ENCODE results near the gene TTC39C.
A peak's percentile ranks its signal among the peaks of the same experiment; 100 is the strongest.
"Not testable (repeated sequence)": the region's sequence is repeated elsewhere in the genome, so short reads cannot be mapped to it uniquely, and the experiment has no call there.

The TTC39C gene

DNA sequence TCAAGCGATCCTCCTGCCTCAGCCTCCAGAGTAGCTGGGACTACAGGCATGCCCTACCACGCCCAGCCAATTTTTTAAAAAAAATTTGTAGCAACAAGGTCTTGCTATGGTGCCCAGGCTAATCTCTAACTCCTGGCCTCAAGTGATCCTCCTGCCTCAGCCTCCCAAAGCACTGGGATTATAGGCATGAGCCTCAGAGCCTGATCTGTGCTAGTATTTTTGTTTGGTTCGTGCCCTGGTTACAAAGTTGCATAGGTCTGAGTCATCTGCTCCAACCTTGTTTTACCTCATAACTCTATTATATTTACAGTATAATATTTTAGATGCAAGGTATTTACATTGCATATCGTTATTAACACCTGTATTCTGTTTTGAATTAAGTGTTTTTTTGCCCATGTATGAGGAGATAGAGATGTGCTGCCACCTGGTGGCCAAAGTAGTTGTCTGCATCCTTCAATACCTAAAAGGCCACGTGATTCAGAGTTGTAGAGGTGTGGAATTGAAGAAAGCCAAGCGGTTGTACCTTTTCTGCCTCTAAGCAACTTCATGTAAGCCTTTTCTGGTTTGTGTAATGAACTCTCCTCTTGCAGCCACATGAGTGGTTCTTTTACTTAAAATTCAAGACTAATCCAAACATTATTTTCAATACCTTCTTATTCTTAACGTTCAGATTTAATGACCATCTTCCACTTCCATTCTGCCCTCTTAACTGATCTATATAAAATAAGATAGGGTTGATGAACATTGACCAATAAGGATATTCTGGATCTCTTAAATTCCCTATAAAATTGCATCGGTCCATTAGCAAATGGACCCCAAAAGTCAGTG, 104.4 kb downstream of the TTC39C start:
- DNase-seq (ENCODE audit: low read depth, low spot score): peak; percentile 31
- no peak overlapping the region for H3K27ac ChIP-seq

- no peak for DNase-seq (ENCODE audit: low read depth, low spot score)
- no peak overlapping the region for H3K27ac ChIP-seq
Measured at GRCh38 chr18:24120676-24121075, 106.1 kb downstream of the TTC39C start.

DNA sequence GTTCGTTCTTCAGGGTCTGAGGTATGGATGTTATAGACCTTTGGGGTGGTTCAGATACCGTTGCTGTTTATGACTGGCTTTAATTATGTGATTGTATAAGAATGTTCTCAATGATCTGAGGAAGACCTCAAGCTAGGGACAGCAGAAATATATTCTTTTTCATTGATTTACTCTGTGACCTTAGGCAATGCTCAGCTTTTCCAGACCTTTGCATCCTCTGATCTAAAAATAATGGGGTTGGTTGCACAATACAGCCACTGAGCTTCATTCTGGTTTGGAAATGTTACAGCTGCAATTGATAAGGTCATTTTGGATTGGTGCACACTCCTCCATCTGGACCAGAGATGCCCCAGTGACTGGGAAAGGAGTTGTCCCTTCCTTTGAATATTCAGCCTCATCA, 107.1 kb downstream of the TTC39C start:
- DNase-seq (ENCODE audit: low read depth, low spot score): no peak
- no peak overlapping the region for H3K27ac ChIP-seq

- DNase-seq (ENCODE audit: low read depth, low spot score): no peak
- H3K27ac ChIP-seq: no peak overlapping the region
Measured at GRCh38 chr18:24126155-24126961, 111.8 kb downstream of the TTC39C start.

DNA sequence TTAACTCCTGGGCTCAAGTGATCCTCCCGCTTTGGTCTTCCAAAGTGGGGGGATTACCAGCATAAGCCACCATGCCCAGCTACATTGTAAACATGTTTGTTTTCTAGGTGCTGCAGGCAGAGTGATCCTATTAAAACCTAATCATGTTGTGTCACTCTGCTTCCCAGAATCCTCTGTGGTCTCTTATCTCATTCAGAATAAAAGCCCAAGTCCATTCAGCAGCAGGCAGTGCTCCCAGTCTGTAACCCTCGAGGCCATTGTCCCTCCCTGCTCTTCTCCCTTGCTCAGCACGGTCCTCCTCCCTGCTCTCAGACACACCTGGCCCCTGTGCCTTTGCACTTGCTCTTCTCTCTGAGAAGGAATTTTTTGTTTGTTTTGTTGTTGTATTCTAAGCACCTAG, 113.2 kb downstream of the TTC39C start:
- DNase-seq (ENCODE audit: low read depth, low spot score): no peak
- no peak overlapping the region for H3K27ac ChIP-seq

DNA sequence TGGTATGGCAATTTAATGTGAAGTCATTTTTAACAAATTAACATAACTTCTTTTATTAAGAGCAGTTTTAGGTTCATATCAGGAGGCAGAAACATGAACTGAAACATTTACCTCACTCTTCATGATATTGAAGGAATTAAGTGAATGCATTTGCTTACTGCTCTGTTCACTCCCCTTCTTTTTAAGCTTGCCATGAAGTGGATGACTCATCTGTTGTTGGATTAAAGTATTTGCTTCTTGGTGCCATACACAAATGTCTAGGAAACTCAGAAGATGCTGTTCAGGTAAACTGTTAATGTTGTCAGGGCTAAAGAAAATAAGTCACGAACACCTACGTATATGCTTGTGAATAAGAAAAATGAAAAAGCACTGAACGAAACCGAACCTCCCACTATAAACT, 114.1 kb downstream of the TTC39C start:
- no peak overlapping the region for H3K27ac ChIP-seq
- DNase-seq (ENCODE audit: low read depth, low spot score): no peak

- H3K27ac ChIP-seq: no peak overlapping the region
- DNase-seq (ENCODE audit: low read depth, low spot score): no peak
Measured at GRCh38 chr18:24130494-24130893, 115.9 kb downstream of the TTC39C start.

DNA sequence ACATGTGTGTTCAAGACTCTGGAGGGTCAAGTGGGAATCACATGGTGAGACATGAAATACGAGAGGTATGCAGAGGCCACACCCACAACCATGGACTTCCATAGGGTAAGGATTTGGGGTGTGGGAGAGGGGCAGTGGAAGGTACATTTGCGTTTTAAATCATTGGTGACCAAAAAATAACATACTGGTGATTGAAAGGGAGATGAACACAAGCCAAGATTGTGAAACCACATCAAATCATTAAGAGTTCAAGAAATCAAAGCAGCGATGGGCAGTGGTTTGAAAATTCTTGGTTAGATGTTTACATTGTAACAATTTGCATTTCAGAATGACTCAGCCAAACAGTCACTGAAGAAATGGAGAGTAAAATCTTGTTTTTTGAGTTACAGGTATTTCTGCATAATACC, 122.4 kb downstream of the TTC39C start:
- no peak overlapping the region for H3K27ac ChIP-seq
- no peak for DNase-seq (ENCODE audit: low read depth, low spot score)

GRCh38 chr18:24138409-24138788, 123.8 kb downstream of the TTC39C start:
- DNase-seq (ENCODE audit: low read depth, low spot score): no peak
- peak overlapping the region; percentile 41 for H3K27ac ChIP-seq

DNA sequence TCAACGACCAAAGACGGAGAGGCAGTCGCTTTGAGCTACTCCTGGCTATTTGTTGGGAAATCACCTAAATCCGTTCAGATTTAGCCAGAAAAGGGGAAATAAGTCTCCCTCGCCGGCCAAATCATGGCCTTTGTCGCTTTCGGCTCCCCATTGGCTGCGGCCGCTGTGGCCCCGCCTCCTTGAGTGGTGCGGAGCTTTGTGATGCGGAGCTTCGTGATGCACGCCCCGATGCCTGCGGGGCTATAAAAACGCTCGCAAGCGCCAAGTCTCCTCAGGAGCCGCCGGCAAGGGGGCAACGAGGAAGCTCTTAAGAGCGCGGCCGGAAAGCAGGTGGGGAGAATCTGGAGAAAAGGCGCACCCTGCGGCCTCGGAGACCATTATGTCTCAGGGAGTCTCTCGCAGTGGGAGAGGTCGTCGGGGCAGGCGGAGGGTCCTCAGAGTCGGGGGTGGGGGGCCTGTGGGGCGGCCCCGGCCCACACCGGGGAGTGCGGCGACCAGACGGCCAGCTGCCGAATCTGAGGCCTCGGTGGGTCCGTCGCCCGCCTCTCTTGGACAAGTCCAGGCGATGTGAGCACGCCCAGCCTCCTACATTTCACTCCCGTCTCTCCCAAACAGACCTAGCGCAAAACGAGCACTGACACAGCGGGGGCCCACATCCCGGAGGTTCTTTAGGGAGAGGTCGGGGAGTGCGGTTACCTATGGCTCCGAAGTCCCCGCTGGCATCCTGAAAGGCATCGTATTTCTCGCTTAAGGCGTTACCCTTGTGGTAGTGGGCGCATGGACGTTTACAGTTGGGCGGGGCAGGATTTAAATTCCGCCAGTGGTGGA, 124.4 kb downstream of the TTC39C start, which contains the start of gene CABYR:
Gene CABYR, plus strand, starts transcription at position 274 of the 828 bp plus-strand sequence. CDS start 4,053 bp downstream, outside the sequence.
- H3K27ac ChIP-seq: peak within 1 kb of the TSS; percentile 41
- DNase-seq (ENCODE audit: low read depth, low spot score): peak; percentile 48

- DNase-seq (ENCODE audit: low read depth, low spot score): no peak
- no peak overlapping the region for H3K27ac ChIP-seq
Measured at GRCh38 chr18:24140697-24141096, 126.1 kb downstream of the TTC39C start.

DNA sequence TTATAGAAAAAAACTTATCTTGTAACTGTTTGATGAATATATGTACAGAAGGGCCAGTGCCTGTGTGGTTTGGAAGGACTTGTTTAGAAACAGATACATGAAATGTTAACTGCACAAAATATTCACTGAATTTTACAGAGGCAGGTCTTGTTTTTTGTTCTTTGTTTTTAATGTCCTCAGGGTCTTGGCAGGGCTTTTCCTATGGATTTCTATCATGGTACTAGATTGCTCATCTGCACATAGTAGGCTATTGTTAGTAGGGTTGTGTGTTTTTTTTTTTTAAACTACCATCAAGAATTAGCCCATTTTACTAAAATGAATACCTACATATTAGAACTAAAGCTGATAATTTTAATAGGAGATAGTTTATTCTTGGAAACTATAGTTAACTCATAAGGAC, 127.8 kb downstream of the TTC39C start:
- H3K27ac ChIP-seq: no peak overlapping the region

GRCh38 chr18:24149591-24149990, 135.0 kb downstream of the TTC39C start:
- not testable (repeated sequence) for DNase-seq (ENCODE audit: low read depth, low spot score); H3K27ac ChIP-seq

More for the DNA sequence above, 127.8 kb downstream of the TTC39C start:
- DNase-seq (ENCODE audit: low read depth, low spot score): no peak

- no peak for DNase-seq (ENCODE audit: low read depth, low spot score)
- no peak overlapping the region for H3K27ac ChIP-seq
Measured at GRCh38 chr18:24153397-24153796, 138.8 kb downstream of the TTC39C start.

GRCh38 chr18:24157855-24158254, 143.3 kb downstream of the TTC39C start:
- DNase-seq (ENCODE audit: low read depth, low spot score): no peak
- H3K27ac ChIP-seq: no peak overlapping the region

- no peak for DNase-seq (ENCODE audit: low read depth, low spot score)
- no peak overlapping the region for H3K27ac ChIP-seq
Measured at GRCh38 chr18:24160086-24160485, 145.5 kb downstream of the TTC39C start.

GRCh38 chr18:24161304-24161703, 146.8 kb downstream of the TTC39C start:
- no peak for DNase-seq (ENCODE audit: low read depth, low spot score)
- no peak overlapping the region for H3K27ac ChIP-seq

GRCh38 chr18:24168496-24168895, 153.9 kb downstream of the TTC39C start:
- no peak overlapping the region for H3K27ac ChIP-seq
- DNase-seq (ENCODE audit: low read depth, low spot score): no peak

GRCh38 chr18:24170360-24170759, 155.8 kb downstream of the TTC39C start:
- H3K27ac ChIP-seq: no peak overlapping the region
- DNase-seq (ENCODE audit: low read depth, low spot score): no peak

DNA sequence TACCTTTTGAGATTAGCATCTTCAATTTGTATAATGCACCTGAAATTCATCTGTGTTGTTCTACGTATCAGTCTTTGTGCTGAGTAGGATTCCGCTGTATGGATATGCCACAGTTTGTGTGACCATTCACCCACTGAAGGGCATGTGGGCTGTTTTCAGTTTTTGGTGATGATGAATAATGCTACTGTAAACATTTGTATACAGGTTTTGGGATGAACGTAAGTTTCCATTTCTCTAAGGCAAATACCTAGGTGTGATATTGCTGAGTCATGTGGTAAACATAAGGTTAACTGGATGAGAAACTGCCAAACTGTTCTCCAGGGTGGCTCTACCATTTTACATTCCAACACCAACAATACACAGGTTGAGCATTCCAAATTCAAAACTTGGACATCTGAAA, 159.4 kb downstream of the TTC39C start:
- H3K27ac ChIP-seq: no peak overlapping the region
- DNase-seq (ENCODE audit: low read depth, low spot score): no peak
